Keratinocyte (primary cell): ENCODE measurements around the gene SMG1. TPM values are rescaled to one million over a fixed set of nuclear protein-coding genes. Genes with fewer than 3 reads are reported as not detected.

Experiments used
- DNase-seq: peaks from one replicate; pipeline ENCODE4 v3.0.0-alpha.2; 2011; ENCODE audit warnings: low read depth, missing footprints, low spot score
- FAIRE-seq: peaks from 2 replicates; lab custom pipeline; 2011; peaks lifted over from hg19 to GRCh38; lab: Jason Lieb, UNC
- H2AFZ ChIP-seq: 2 replicates; pipeline ENCODE4 v1.6.0; 2012; ENCODE audit warnings: low read length, control low read depth, inconsistent platforms; ENCODE audit not compliant: control insufficient read depth
- H3K27ac ChIP-seq: 2 replicates; pipeline ENCODE4 v1.5.1; 2011; ENCODE audit warnings: low read length; ENCODE audit not compliant: control insufficient read depth, insufficient read depth
- H3K27me3 ChIP-seq: 3 replicates; pipeline ENCODE4 v1.6.0; 2011; ENCODE audit warnings: low read length; ENCODE audit not compliant: control insufficient read depth, insufficient read depth; ENCODE audit errors: extremely low read depth
- H3K36me3 ChIP-seq, 2 experiments: 2 replicates in 1 of 2; 3 replicates in 1 of 2; pipeline ENCODE4 v1.5.1; 2011; ENCODE audit warnings: low read length in 2 of 2, mild to moderate bottlenecking in 1 of 2; ENCODE audit not compliant: control insufficient read depth in 2 of 2, insufficient read depth in 2 of 2; ENCODE audit errors: extremely low read depth in 1 of 2
- H3K4me1 ChIP-seq: 3 replicates; pipeline ENCODE4 v1.5.1; 2011; ENCODE audit warnings: low read length; ENCODE audit not compliant: control insufficient read depth, insufficient read depth; ENCODE audit errors: extremely low read depth
- H3K4me2 ChIP-seq: 3 replicates; pipeline ENCODE4 v1.6.0; 2011; ENCODE audit warnings: low read depth, low read length; ENCODE audit not compliant: control insufficient read depth, insufficient read depth; ENCODE audit errors: extremely low read depth
- H3K4me3 ChIP-seq, 3 experiments: fragments of 200-600 bp in 1 of 3; sonication (generic) in 1 of 3; 2 replicates in 2 of 3; 3 replicates in 1 of 3; pipeline ENCODE4 v1.5.1; 2011 to 2016; ENCODE audit warnings: low read length in 3 of 3, mild to moderate bottlenecking in 3 of 3, control low read depth in 2 of 3, inconsistent platforms in 1 of 3, low read depth in 1 of 3, mixed read lengths in 1 of 3, mixed run types in 1 of 3, moderate library complexity in 1 of 3; ENCODE audit not compliant: control insufficient read depth in 2 of 3, insufficient read depth in 2 of 3; ENCODE audit errors: extremely low read depth in 1 of 3
- H3K79me2 ChIP-seq: 2 replicates; pipeline ENCODE4 v1.6.0; 2012; ENCODE audit warnings: low read length; ENCODE audit not compliant: control insufficient read depth, insufficient read depth
- H3K9ac ChIP-seq: 3 replicates; pipeline ENCODE4 v1.6.0; 2011; ENCODE audit warnings: low read length; ENCODE audit not compliant: control insufficient read depth, insufficient read depth; ENCODE audit errors: extremely low read depth
- H3K9me1 ChIP-seq: 3 replicates; pipeline ENCODE4 v1.6.0; 2011; ENCODE audit warnings: low read length; ENCODE audit not compliant: control insufficient read depth, insufficient read depth; ENCODE audit errors: extremely low read depth
- H3K9me3 ChIP-seq: 2 replicates; pipeline ENCODE4 v1.5.1; 2012; ENCODE audit warnings: low read depth, low read length; ENCODE audit not compliant: control insufficient read depth
- H4K20me1 ChIP-seq: 3 replicates; pipeline ENCODE4 v1.6.0; 2011; ENCODE audit warnings: low read length; ENCODE audit not compliant: control insufficient read depth, insufficient read depth; ENCODE audit errors: extremely low read depth
- CTCF ChIP-seq, 3 experiments: IDR thresholded peaks in 1 of 3; conservative IDR thresholded peaks in 1 of 3; optimal IDR thresholded peaks in 1 of 3; 2 replicates in 2 of 3; 3 replicates in 1 of 3; pipeline versions ENCODE3 to v1.5.1; 2011; ENCODE audit warnings: low read length in 3 of 3, mild to moderate bottlenecking in 3 of 3, moderate library complexity in 2 of 3, control low read depth in 1 of 3, inconsistent platforms in 1 of 3; ENCODE audit not compliant: insufficient read depth in 2 of 3; ENCODE audit errors: extremely low read depth in 1 of 3
- EZH2 ChIP-seq: IDR thresholded peaks from one replicate; pipeline ENCODE4 v1.6.1; 2012; ENCODE audit warnings: inconsistent platforms, mild to moderate bottlenecking, low read length, moderate library complexity
- dilution Hi-C: fragments of 300-500 bp; cut with MboI; formaldehyde crosslinking; loops from one replicate; pipeline ENCODE4 v1.7.0; 2020; ENCODE audit warnings: low sequenced_read_pairs; ENCODE audit not compliant: extremely low pct_ligation_motif_present
- polyA plus RNA-seq, 5 experiments: library from polyadenylated mRNA; depleted of rRNA in 3 of 5; stranded (reverse) in 3 of 5; stranded (forward) in 1 of 5; unstranded in 1 of 5; fragments of >200 nt; gene quantifications; 1 replicate in 1 of 5; 2 replicates in 3 of 5; 3 replicates in 1 of 5; pipeline versions ENCODE4 v1.2.1 to v1.2.3, GENCODE V29; 2011 to 2012; ENCODE audit warnings: missing spikeins in 2 of 5, low read depth in 1 of 5, low replicate concordance in 1 of 5

SMG1 gene
- polyA plus RNA-seq, 1 donor (not counting 4 experiments of a cell fraction or from before 2014, with no cell fraction given): 34.2 TPM

- DNase-seq: no peak
- Histone ChIP-seq H3K36me3 (peaks cover 5 to 6% of the 10 kb centered on the region in 2 experiments), H3K9ac (no peak overlapping the region), H3K4me3 (no peak overlapping the region), H3K27ac (no peak overlapping the region), H3K27me3 (no peaks in the 10 kb centered on the region), H4K20me1 (peaks cover 5% of the 10 kb centered on the region), H2AFZ (no peak overlapping the region), H3K4me1 (peaks cover 37% of the 10 kb centered on the region), H3K79me2 (peaks cover 34% of the 10 kb centered on the region), H3K9me3 (no peaks in the 10 kb centered on the region), H3K9me1 (no peaks in the 10 kb centered on the region), H3K4me2 (no peak overlapping the region)
- no peak for TF ChIP-seq CTCF (optimal IDR thresholded peaks at IDR 0.05 in 1 of 3, IDR thresholded peaks at IDR 0.05 in 1 of 3, conservative IDR thresholded peaks at IDR 0.05 in 1 of 3; ENCODE audit: extremely low read depth in 1 of 3, insufficient read depth in 2 of 3, low read length in 3 of 3)
- TF ChIP-seq EZH2: no peak
- dilution Hi-C loops: no loop called here
- FAIRE-seq: no peak
Observed at GRCh38 chr16:18802767-18803343, 123.4 kb downstream of the SMG1 start.

GRCh38 chr16:18801145-18801972 is 124.8 kb downstream of the SMG1 start, which contains the start of gene ARL6IP1:
Gene ARL6IP1 (minus strand): TSS chr16:18801549. CDS start chr16:18801466, 83 bp downstream.
- H4K20me1 ChIP-seq: peaks cover 5% of the 10 kb centered on the region
- H3K9ac ChIP-seq: peak within 1 kb of the TSS; percentile 95
- peak within 1 kb of the TSS; percentile 94 to 100 (median 96) for H3K4me3 ChIP-seq
- FAIRE-seq (peak; percentile 17), DNase-seq (peak; percentile 97)
- H3K36me3 ChIP-seq: peaks cover 1 to 13% of the 10 kb centered on the region in 2 experiments
- H3K4me2 ChIP-seq: peak within 1 kb of the TSS; percentile 94
- no peaks in the 10 kb centered on the region for H3K9me3 ChIP-seq
- dilution Hi-C loops: no loop called here
- peaks cover 37% of the 10 kb centered on the region for H3K4me1 ChIP-seq
- no peak for TF ChIP-seq EZH2
- peak; percentile 85 to 99 (median 95) for TF ChIP-seq CTCF (optimal IDR thresholded peaks at IDR 0.05 in 1 of 3, IDR thresholded peaks at IDR 0.05 in 1 of 3, conservative IDR thresholded peaks at IDR 0.05 in 1 of 3; ENCODE audit: extremely low read depth in 1 of 3, insufficient read depth in 2 of 3, low read length in 3 of 3)
- peaks cover 45% of the 10 kb centered on the region for H3K79me2 ChIP-seq
- no peaks in the 10 kb centered on the region for H3K9me1 ChIP-seq
- no peaks in the 10 kb centered on the region for H3K27me3 ChIP-seq
- peak within 1 kb of the TSS; percentile 64 for H2AFZ ChIP-seq
- peak within 1 kb of the TSS; percentile 93 for H3K27ac ChIP-seq
